Endothelial cell of umbilical vein (primary cell): Measurements from ENCODE around the gene SYT11.

Source experiments
- CTCF ChIP-seq, 2 donors: IDR thresholded peaks; 1 replicate in 1 of 2; 2 replicates in 1 of 2; pipeline ENCODE4 v1.5.1; 2011; ENCODE audit warnings: low read length in 2 of 2, mild to moderate bottlenecking in 2 of 2, moderate library complexity in 2 of 2, control low read depth in 1 of 2, inconsistent platforms in 1 of 2, low read depth in 1 of 2; ENCODE audit not compliant: insufficient read depth in 1 of 2; ENCODE audit errors: extremely low read depth in 1 of 2
- JUN ChIP-seq: IDR thresholded peaks from 2 replicates; pipeline ENCODE4 v1.6.1; 2011; ENCODE audit warnings: borderline replicate concordance, low read depth; ENCODE audit not compliant: insufficient read length, insufficient read depth

DNA sequence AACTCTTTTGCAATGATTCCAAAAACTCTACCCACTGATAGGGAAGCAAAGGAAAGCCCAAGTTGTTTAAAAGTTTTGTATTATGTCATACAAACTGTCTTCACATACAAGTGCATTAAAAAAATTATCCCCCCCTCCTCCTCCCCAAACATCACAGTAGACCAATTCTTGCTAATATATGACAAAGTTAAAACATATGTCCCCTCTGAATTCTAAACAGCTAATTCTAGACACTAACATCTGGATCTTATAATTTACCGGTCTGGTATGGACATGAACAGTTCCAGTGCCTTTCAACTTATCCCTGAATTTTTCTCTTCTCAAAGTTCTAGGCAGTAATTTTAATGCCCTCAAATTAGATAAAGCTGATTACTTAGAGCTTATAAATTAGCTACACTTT lies 38.4 kb downstream of the SYT11 start:
- TF ChIP-seq CTCF (IDR thresholded peaks at IDR 0.05; ENCODE audit: extremely low read depth in 1 of 2, insufficient read depth in 1 of 2, low read depth in 1 of 2, low read length in 2 of 2) (no peak), JUN (no peak)
